H9 (cell line): ENCODE results near the gene KRT3. TPM values are rescaled to one million over a fixed set of nuclear protein-coding genes. Genes with fewer than 3 reads are reported as not detected.

Experiments
- DNase-seq: peaks from one replicate; pipeline ENCODE4 v3.0.0-alpha.2; 2017
- H2AFZ ChIP-seq: one replicate; pipeline ENCODE4 v1.6.1; 2013; ENCODE audit warnings: mild to moderate bottlenecking, low read length, control low read depth, moderate library complexity
- H2AK5ac ChIP-seq: 2 replicates; pipeline ENCODE4 v1.6.1; 2013; ENCODE audit warnings: low read length, control low read depth, mixed read lengths; ENCODE audit not compliant: insufficient read length
- H2BK120ac ChIP-seq: one replicate; pipeline ENCODE4 v1.6.1; 2013; ENCODE audit warnings: low read depth, mild to moderate bottlenecking, low read length, control low read depth, inconsistent platforms; ENCODE audit not compliant: poor library complexity, severe bottlenecking
- H2BK12ac ChIP-seq: 2 replicates; pipeline ENCODE4 v1.6.1; 2013; ENCODE audit warnings: low read length, control low read depth, mixed read lengths, low read depth; ENCODE audit not compliant: insufficient read length
- H2BK15ac ChIP-seq: 2 replicates; pipeline ENCODE4 v1.6.1; 2013; ENCODE audit warnings: low read depth, low read length, control low read depth
- H2BK20ac ChIP-seq: one replicate; pipeline ENCODE4 v1.6.1; 2013; ENCODE audit warnings: low read depth, mild to moderate bottlenecking, low read length, control low read depth, inconsistent platforms; ENCODE audit not compliant: poor library complexity, severe bottlenecking
- H2BK5ac ChIP-seq: 2 replicates; pipeline ENCODE4 v1.6.1; 2013; ENCODE audit warnings: low read length, control low read depth, mixed read lengths; ENCODE audit not compliant: insufficient read length
- H3K14ac ChIP-seq: 2 replicates; pipeline ENCODE4 v1.6.1; 2013; ENCODE audit warnings: low read length, control low read depth; ENCODE audit not compliant: insufficient read depth
- H3K18ac ChIP-seq: 2 replicates; pipeline ENCODE4 v1.6.1; 2013; ENCODE audit warnings: low read depth, mild to moderate bottlenecking, mixed read lengths, low read length, control low read depth; ENCODE audit not compliant: insufficient read length
- H3K23ac ChIP-seq: 2 replicates; pipeline ENCODE4 v1.6.1; 2013; ENCODE audit warnings: low read length, control low read depth, mixed read lengths, low read depth; ENCODE audit not compliant: insufficient read length
- H3K23me2 ChIP-seq: 2 replicates; pipeline ENCODE4 v1.6.1; 2013; ENCODE audit warnings: low read depth, mild to moderate bottlenecking, mixed read lengths, low read length, control low read depth; ENCODE audit not compliant: insufficient read length, poor library complexity, severe bottlenecking
- H3K27ac ChIP-seq: 2 replicates; pipeline ENCODE4 v1.5.1; 2013; ENCODE audit warnings: low read length, control low read depth, mixed read lengths, low read depth; ENCODE audit not compliant: insufficient read length
- H3K27me3 ChIP-seq: 2 replicates; pipeline ENCODE4 v1.6.1; 2013; ENCODE audit warnings: low read length, control low read depth, inconsistent platforms; ENCODE audit not compliant: insufficient read depth
- H3K4ac ChIP-seq: 2 replicates; pipeline ENCODE4 v1.6.1; 2013; ENCODE audit warnings: low read depth, mild to moderate bottlenecking, control low read depth, inconsistent platforms, low read length, moderate library complexity
- H3K4me1 ChIP-seq: 2 replicates; pipeline ENCODE4 v1.6.1; 2013; ENCODE audit warnings: low read length, control low read depth, inconsistent platforms; ENCODE audit not compliant: insufficient read depth
- H3K4me2 ChIP-seq: 2 replicates; pipeline ENCODE4 v1.6.1; 2013; ENCODE audit warnings: low read length, control low read depth, mixed read lengths; ENCODE audit not compliant: insufficient read length, insufficient read depth
- H3K56ac ChIP-seq: 2 replicates; pipeline ENCODE4 v1.6.1; 2013; ENCODE audit warnings: low read depth, mild to moderate bottlenecking, mixed read lengths, low read length, control low read depth; ENCODE audit not compliant: insufficient read length
- H3K79me1 ChIP-seq: 2 replicates; pipeline ENCODE4 v1.6.1; 2013; ENCODE audit warnings: low read depth, mild to moderate bottlenecking, moderate library complexity, low read length, control low read depth, inconsistent platforms; ENCODE audit not compliant: insufficient read depth, poor library complexity, severe bottlenecking
- H3K79me2 ChIP-seq: 2 replicates; pipeline ENCODE4 v1.6.1; 2013; ENCODE audit warnings: low read length, control low read depth, inconsistent platforms; ENCODE audit not compliant: insufficient read depth
- H3K9ac ChIP-seq: 2 replicates; pipeline ENCODE4 v1.6.1; 2013; ENCODE audit warnings: low read length, control low read depth, mixed read lengths; ENCODE audit not compliant: insufficient read length; ENCODE audit errors: extremely low read depth
- H3K9me3 ChIP-seq: one replicate; pipeline ENCODE4 v1.6.1; 2013; ENCODE audit warnings: low read depth, low read length, inconsistent platforms; ENCODE audit not compliant: control insufficient read depth
- H3T11ph ChIP-seq: one replicate; pipeline ENCODE4 v1.6.1; 2013; ENCODE audit warnings: mild to moderate bottlenecking, low read length, control low read depth, inconsistent platforms
- H4K20me1 ChIP-seq: one replicate; pipeline ENCODE4 v1.6.1; 2013; ENCODE audit not compliant: control insufficient read depth, insufficient read length, insufficient read depth
- H4K5ac ChIP-seq: 2 replicates; pipeline ENCODE4 v1.6.1; 2013; ENCODE audit warnings: low read depth, mild to moderate bottlenecking, mixed read lengths, low read length, control low read depth; ENCODE audit not compliant: insufficient read length
- H4K8ac ChIP-seq: replicated peaks from 2 replicates; pipeline ENCODE4 v1.6.1; 2013; ENCODE audit warnings: low read length, control low read depth, mixed read lengths, low read depth; ENCODE audit not compliant: insufficient read length
- H4K91ac ChIP-seq: 2 replicates; pipeline ENCODE4 v1.6.1; 2013; ENCODE audit warnings: low read depth, mild to moderate bottlenecking, moderate library complexity, mixed read lengths, low read length, control low read depth; ENCODE audit not compliant: insufficient read length
- H3K27ac Mint-ChIP-seq, 3 experiments: 2 replicates in 2 of 3; 3 replicates in 1 of 3; pipeline ENCODE4 v1.8.0; 2020 to 2021; ENCODE audit warnings: mixed read lengths in 3 of 3, mild to moderate bottlenecking in 1 of 3, moderate library complexity in 1 of 3
- H3K27me3 Mint-ChIP-seq: 2 replicates; pipeline ENCODE4 v1.8.0; 2021; ENCODE audit warnings: low read depth, mild to moderate bottlenecking, moderate library complexity, mixed read lengths
- H3K36me3 Mint-ChIP-seq, 3 experiments: 2 replicates in 2 of 3; 3 replicates in 1 of 3; pipeline ENCODE4 v1.8.0; 2020 to 2021; ENCODE audit warnings: low read depth in 3 of 3, mixed read lengths in 3 of 3; ENCODE audit not compliant: insufficient read depth in 1 of 3
- H3K4me1 Mint-ChIP-seq, 2 experiments: 2 replicates each; pipeline ENCODE4 v1.8.0; 2020; ENCODE audit warnings: mixed read lengths in 2 of 2
- H3K4me3 Mint-ChIP-seq, 2 experiments: 2 replicates in 1 of 2; 3 replicates in 1 of 2; pipeline ENCODE4 v1.8.0; 2020 to 2021; ENCODE audit warnings: mild to moderate bottlenecking in 2 of 2, mixed read lengths in 2 of 2, moderate library complexity in 1 of 2
- H3K9me3 Mint-ChIP-seq, 2 experiments: 2 replicates in 1 of 2; 3 replicates in 1 of 2; pipeline ENCODE4 v1.8.0; 2020; ENCODE audit warnings: mild to moderate bottlenecking in 2 of 2, mixed read lengths in 2 of 2, moderate library complexity in 1 of 2
- CTCF ChIP-seq: fragments of 200-600 bp; sonication (generic); conservative IDR thresholded peaks from 3 replicates; pipeline ENCODE4 v1.8.0; 2021; ENCODE audit warnings: antibody characterized with exemption, mild to moderate bottlenecking
- WGBS: extraction: QIAGEN DNeasy Blood & Tissue Kit; methylation state at CpG from one replicate; pipeline ENCODE4 v1.1.7; 2013; ENCODE audit warnings: missing lambda C conversion rate, low lambda C conversion rate, mixed read lengths; ENCODE audit not compliant: insufficient read length; ENCODE audit errors: extremely low coverage; 5-methylcytosine and 5-hydroxymethylcytosine counted together
- total RNA-seq: library from RNA; stranded (reverse); gene quantifications from 2 replicates; pipeline ENCODE4 v1.2.1, GENCODE V29; 2021

The KRT3 gene
- total RNA-seq, 1 experiment from 2014 or later = not detected

DNA sequence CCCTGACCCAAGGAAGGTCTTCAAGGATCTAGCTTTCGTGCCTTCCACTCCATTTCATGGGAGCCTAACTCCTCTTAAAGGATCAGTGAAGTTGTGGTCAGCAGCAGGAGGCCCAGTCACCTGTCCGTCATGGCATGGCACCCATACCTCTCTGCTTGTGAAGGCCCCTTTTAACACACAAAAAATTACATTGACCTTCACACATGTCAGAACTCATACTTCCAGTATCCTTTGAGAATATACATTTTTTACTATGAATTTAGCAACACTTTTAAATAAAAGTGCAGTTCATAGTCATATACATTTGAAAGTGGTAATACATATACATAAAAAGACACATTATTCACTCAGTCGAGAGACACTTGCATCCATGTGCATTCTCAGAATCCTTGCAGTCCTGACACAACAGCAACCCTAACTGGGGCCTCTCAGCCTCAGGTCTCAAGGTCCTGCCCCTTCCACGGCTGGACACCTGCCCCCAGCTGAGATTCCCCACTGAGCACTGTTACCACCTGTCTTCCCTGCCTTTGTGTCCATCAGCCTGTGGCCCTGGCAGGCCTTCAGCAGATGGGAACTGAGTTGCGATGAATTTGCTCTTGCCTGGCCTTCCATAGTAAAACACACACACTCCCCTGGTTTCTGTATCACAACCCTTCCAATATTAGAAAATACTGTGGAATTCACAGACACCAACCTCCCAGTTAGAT, 3.7 kb upstream of the KRT3 start:
- Mint-ChIP-seq H3K36me3 (no peaks in the 10 kb centered on the region), H3K27me3 (no peaks in the 10 kb centered on the region), H3K4me1 (peaks cover 23 to 30% of the 10 kb centered on the region in 2 experiments), H3K9me3 (no peaks in the 10 kb centered on the region), H3K4me3 (no peak overlapping the region), H3K27ac (peak overlapping the region in 1 of 3 experiments; percentile 6; a peak in 3 of 7 replicates)
- no peak overlapping the region for H2BK12ac ChIP-seq
- H4K20me1 ChIP-seq = peaks cover 3% of the 10 kb centered on the region
- no peak overlapping the region for H3K4ac ChIP-seq
- H3K4me2 ChIP-seq = no peak overlapping the region
- H3K56ac ChIP-seq = no peak overlapping the region
- H2BK20ac ChIP-seq = no peak overlapping the region
- H4K8ac ChIP-seq = no peak overlapping the region
- no peaks in the 10 kb centered on the region for H3K9me3 ChIP-seq
- H2BK120ac ChIP-seq = no peak overlapping the region
- no peak overlapping the region for H3K23ac ChIP-seq
- H3K27ac ChIP-seq = no peak overlapping the region
- H2BK5ac ChIP-seq = no peak overlapping the region
- no peaks in the 10 kb centered on the region for H3K79me1 ChIP-seq
- no peak overlapping the region for H3K9ac ChIP-seq
- no peak overlapping the region for H4K91ac ChIP-seq
- H3K14ac ChIP-seq = no peak overlapping the region
- peaks cover 8% of the 10 kb centered on the region; the same call in 1 of the 2 replicates for H3K4me1 ChIP-seq
- H3K18ac ChIP-seq = no peak overlapping the region
- no peaks in the 10 kb centered on the region for H3K27me3 ChIP-seq
- no peak for DNase-seq
- no peak overlapping the region for H2AFZ ChIP-seq
- H2BK15ac ChIP-seq = no peak overlapping the region
- WGBS = no CpG with 5 or more reads among the region's 5 CpGs
- H3K23me2 ChIP-seq = no peaks in the 10 kb centered on the region
- no peak for TF ChIP-seq CTCF
- H3K79me2 ChIP-seq = no peaks in the 10 kb centered on the region
- no peak overlapping the region for H3T11ph ChIP-seq
- H4K5ac ChIP-seq = no peak overlapping the region
- no peak overlapping the region for H2AK5ac ChIP-seq
